ENCODE measurements around the gene TRAF1.

The TRAF1 gene

DNA sequence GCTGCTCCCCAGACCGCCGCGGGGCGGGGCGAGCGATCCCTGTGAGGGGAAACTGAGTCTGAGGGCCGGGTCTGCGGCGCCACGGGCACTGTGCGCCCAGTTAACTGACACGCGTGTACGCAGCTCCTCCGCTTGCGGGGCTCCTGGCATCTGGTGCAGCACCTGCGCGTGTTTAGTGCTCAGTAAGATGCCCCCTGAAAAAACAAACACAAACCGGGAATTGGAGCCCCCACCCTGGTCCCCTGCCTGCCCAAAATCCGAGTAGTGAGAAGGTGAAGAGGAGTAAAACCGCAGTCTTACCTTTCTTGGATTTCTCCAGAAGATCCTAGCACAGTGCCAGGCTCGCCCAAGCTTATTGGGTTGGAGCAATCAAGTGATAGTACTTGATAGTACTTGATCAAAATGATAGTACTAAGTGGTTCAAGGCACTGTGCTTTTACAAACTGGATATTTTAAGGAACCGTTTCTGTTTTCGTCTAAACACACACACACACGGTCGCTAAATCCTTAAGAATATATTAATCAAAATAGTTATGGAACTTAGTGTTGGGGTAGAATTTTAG, 2.7 kb upstream of the TRAF1 start:
- peak overlapping the region; percentile 46 for H3K4me3 ChIP-seq (ENCODE audit: low read length)
- TF ChIP-seq, protein P1, sequence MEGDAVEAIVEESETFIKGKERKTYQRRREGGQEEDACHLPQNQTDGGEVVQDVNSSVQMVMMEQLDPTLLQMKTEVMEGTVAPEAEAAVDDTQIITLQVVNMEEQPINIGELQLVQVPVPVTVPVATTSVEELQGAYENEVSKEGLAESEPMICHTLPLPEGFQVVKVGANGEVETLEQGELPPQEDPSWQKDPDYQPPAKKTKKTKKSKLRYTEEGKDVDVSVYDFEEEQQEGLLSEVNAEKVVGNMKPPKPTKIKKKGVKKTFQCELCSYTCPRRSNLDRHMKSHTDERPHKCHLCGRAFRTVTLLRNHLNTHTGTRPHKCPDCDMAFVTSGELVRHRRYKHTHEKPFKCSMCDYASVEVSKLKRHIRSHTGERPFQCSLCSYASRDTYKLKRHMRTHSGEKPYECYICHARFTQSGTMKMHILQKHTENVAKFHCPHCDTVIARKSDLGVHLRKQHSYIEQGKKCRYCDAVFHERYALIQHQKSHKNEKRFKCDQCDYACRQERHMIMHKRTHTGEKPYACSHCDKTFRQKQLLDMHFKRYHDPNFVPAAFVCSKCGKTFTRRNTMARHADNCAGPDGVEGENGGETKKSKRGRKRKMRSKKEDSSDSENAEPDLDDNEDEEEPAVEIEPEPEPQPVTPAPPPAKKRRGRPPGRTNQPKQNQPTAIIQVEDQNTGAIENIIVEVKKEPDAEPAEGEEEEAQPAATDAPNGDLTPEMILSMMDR (IDR thresholded peaks at IDR 0.05; ENCODE audit: insufficient read depth, low read depth, low read length, missing control alignments): no peak
- no peak for DNase-seq (ENCODE audit: low read depth)

- TF ChIP-seq, protein P1 (IDR thresholded peaks at IDR 0.05; ENCODE audit: insufficient read depth, low read depth, low read length, missing control alignments): no peak
- H3K4me3 ChIP-seq (ENCODE audit: low read length): peak overlapping the region; percentile 46
- DNase-seq (ENCODE audit: low read depth): peak; percentile 52
Observed at GRCh38 chr9:120928483-120929228, 2.1 kb upstream of the TRAF1 start.

- TF ChIP-seq, protein P1 (IDR thresholded peaks at IDR 0.05; ENCODE audit: insufficient read depth, low read depth, low read length, missing control alignments): no peak
- peak overlapping the region; percentile 46 for H3K4me3 ChIP-seq (ENCODE audit: low read length)
- DNase-seq (ENCODE audit: low read depth): no peak
Observed at GRCh38 chr9:120928015-120928482, 1.5 kb upstream of the TRAF1 start.

DNA sequence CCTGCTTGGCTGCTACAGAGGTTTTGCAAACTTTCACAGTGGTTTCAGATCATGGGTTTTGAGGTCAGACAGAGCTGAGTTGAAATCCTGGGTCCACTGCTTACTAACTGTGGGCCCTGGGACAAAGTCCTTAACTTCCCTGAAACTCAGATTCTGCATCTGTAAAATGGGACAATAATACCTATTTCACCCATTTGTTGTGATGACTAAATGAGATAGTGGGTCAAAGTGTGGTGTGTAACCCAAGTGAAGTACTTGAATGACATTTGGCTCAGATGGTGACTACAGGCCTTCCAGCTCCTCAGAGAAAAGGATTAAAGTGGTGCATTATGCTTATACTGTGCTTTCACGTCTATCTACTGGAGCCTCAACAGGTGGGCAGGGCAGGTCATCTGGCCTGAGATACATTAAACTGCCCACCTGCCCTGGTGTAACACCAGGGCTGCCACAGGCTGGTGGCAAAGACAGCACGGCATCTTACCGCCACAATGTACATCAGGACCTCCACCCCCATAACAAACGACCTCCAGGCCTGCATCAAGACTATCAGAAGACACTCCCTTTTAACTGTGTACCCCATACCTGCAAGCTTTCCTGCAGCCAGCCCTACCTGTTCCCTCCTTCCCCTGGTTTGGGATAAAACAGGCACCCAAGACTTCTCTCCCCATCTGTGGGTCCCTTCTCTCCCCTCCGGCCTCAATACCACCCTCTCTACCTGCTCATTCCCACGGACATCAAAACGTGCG, 846 bp upstream of the TRAF1 start:
- DNase-seq (ENCODE audit: low read depth): no peak
- H3K4me3 ChIP-seq (ENCODE audit: low read length): no peak overlapping the region

GRCh38 chr9:120925535-120926396, 830 bp downstream of the TRAF1 start:
- no peak overlapping the region for H3K4me3 ChIP-seq (ENCODE audit: low read length)
- peak; percentile 78 for DNase-seq (ENCODE audit: low read depth)
- TF ChIP-seq, protein P1 (IDR thresholded peaks at IDR 0.05; ENCODE audit: insufficient read depth, low read depth, low read length, missing control alignments): no peak

More for the DNA sequence above, 846 bp upstream of the TRAF1 start:
- TF ChIP-seq, protein P1 (IDR thresholded peaks at IDR 0.05; ENCODE audit: insufficient read depth, low read depth, low read length, missing control alignments): no peak
